ENCODE data around the gene PTPRM.
A peak's percentile ranks its signal among the peaks of the same experiment; 100 is the strongest.

The PTPRM gene

DNA sequence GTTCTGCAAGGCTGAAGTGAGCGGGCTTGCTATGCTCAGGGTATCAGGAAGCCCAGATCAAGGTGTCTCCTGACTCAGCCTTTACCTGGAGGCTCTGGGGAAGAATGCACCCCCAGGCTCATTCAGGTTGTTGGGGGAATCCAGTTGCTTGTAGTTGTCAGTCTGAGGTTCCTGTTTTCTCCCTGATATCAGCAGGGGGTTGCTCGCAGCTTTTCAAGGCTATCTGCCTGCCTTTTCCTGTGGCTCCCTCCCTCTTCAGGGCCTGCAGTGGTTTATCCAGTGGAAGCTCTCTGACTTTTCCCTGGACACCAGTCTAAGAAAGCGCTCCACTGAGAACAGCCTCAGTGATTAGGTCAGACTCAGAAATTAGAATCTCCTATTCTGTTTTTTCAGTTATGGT lies 116.6 kb downstream of the PTPRM start:
- Histone ChIP-seq H3K9me3 (ENCODE audit: control insufficient read depth, insufficient read depth, low read length) (no peaks in the 10 kb centered on the region), H3K4me3 (ENCODE audit: low read length) (no peak overlapping the region), H3K36me3 (ENCODE audit: control insufficient read depth, insufficient read depth, low read length) (no peaks in the 10 kb centered on the region), H3K4me1 (ENCODE audit: control insufficient read depth, insufficient read depth, low read length) (no peaks in the 10 kb centered on the region), H3K27me3 (ENCODE audit: control insufficient read depth, insufficient read depth, low read length) (no peaks in the 10 kb centered on the region), H3K27ac (ENCODE audit: low read length) (no peak overlapping the region)
- peak; percentile 29 for DNase-seq (ENCODE audit: low read depth, low spot score)
- no CpG with 5 or more reads among the region's 3 CpGs for WGBS (ENCODE audit: insufficient coverage, insufficient read length)

DNA sequence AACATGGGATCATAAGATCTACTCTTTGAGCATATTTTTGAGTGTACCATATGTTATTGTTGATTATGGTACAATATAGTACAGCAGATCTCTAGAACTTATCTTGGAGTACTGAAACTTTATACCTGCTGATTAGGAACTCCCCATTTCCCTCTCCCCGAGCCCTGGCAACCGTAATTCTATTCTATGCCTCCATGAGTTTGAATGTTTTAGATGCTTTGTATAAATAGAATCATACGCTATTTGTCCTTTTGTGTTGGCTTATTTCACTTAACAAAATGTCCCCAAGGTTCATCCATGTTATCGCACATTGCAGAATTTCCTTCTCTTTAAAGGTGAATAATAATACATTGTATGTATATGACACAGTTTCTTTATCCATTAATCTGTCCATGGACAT lies 117.2 kb downstream of the PTPRM start:
- Histone ChIP-seq H3K9me3 (ENCODE audit: control insufficient read depth, insufficient read depth, low read length) (no peaks in the 10 kb centered on the region), H3K4me3 (ENCODE audit: low read length) (no peak overlapping the region), H3K27ac (ENCODE audit: low read length) (no peak overlapping the region), H3K4me1 (ENCODE audit: control insufficient read depth, insufficient read depth, low read length) (no peaks in the 10 kb centered on the region), H3K36me3 (ENCODE audit: control insufficient read depth, insufficient read depth, low read length) (no peaks in the 10 kb centered on the region), H3K27me3 (ENCODE audit: control insufficient read depth, insufficient read depth, low read length) (no peaks in the 10 kb centered on the region)
- no CpG with 5 or more reads among the region's 4 CpGs for WGBS (ENCODE audit: insufficient coverage, insufficient read length)
- DNase-seq (ENCODE audit: low read depth, low spot score), result no peak

DNA sequence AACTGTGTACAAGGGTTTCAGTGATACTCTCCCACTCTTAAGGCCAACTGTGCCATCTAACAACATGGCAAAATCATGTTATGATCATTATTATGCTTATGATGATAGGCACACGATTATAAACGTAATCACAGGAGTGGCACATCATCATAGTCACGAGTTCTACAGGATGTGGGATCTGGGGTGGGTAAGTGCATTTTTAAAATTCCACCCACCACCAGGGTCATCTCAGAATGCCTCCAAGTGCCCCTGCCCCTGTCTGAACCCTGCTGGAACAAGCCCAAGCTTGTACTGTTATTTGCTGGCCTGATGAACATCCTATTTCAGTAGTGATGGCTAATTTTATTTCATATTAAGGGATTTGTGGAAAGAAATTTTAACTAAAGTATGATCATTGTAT lies 117.8 kb downstream of the PTPRM start:
- H3K27ac ChIP-seq (ENCODE audit: low read length), result no peak overlapping the region

DNA sequence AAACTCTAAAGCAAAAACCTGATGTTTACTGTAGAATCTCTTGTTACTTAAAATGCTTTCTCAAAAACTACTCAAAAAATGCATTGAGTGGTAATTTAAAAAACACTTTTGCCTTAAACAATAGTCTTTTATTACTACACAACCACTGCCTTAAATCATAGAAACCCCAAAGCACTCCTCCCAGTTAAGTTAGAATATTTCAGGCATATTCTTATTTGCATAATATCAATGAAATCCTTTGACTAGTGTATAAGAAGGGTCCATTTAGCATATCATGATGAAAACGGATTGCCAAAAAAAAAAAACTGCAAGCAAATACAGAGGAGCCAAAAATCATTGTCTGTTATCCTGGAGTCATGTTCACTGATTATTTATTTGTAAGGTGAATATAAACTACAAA lies 119.2 kb downstream of the PTPRM start:
- DNase-seq (ENCODE audit: low read depth, low spot score), result no peak
- no peaks in the 10 kb centered on the region for H3K9me3 ChIP-seq (ENCODE audit: control insufficient read depth, insufficient read depth, low read length)
- no peak overlapping the region for H3K4me3 ChIP-seq (ENCODE audit: low read length)
- no peaks in the 10 kb centered on the region for H3K4me1 ChIP-seq (ENCODE audit: control insufficient read depth, insufficient read depth, low read length)
- H3K36me3 ChIP-seq (ENCODE audit: control insufficient read depth, insufficient read depth, low read length), result no peaks in the 10 kb centered on the region
- H3K27me3 ChIP-seq (ENCODE audit: control insufficient read depth, insufficient read depth, low read length), result no peaks in the 10 kb centered on the region
- no peak overlapping the region for H3K27ac ChIP-seq (ENCODE audit: low read length)
- no CpG with 5 or more reads among the region's 1 CpG for WGBS (ENCODE audit: insufficient coverage, insufficient read length)

More for the DNA sequence above, 117.8 kb downstream of the PTPRM start:
- WGBS (ENCODE audit: insufficient coverage, insufficient read length), result no CpG with 5 or more reads among the region's 3 CpGs
- H3K36me3 ChIP-seq (ENCODE audit: control insufficient read depth, insufficient read depth, low read length), result no peaks in the 10 kb centered on the region
- no peaks in the 10 kb centered on the region for H3K9me3 ChIP-seq (ENCODE audit: control insufficient read depth, insufficient read depth, low read length)
- H3K4me1 ChIP-seq (ENCODE audit: control insufficient read depth, insufficient read depth, low read length), result no peaks in the 10 kb centered on the region
- no peaks in the 10 kb centered on the region for H3K27me3 ChIP-seq (ENCODE audit: control insufficient read depth, insufficient read depth, low read length)
- no peak for DNase-seq (ENCODE audit: low read depth, low spot score)
- H3K4me3 ChIP-seq (ENCODE audit: low read length), result no peak overlapping the region

DNA sequence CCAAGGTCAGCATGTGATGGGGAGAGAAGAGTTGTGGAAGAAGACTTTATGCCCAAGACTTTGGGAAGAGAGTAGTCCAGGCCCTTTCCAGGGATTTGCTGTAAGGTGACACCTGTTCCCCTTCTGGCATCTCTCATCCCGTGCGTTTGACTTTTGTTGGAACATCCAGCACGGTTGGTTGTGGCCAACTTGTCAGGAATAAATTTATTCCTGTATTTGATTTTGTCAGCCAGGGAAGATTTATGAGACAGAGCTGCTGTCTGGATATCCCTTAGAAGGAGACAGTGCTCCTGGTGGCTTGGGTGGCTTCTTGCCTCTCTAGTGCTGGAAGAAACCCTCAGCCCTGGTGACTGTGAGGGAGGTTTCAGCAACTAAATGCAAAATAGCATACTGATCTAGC lies 121.5 kb downstream of the PTPRM start:
- no CpG with 5 or more reads among the region's 3 CpGs for WGBS (ENCODE audit: insufficient coverage, insufficient read length)
- H3K36me3 ChIP-seq (ENCODE audit: control insufficient read depth, insufficient read depth, low read length), result no peaks in the 10 kb centered on the region
- DNase-seq (ENCODE audit: low read depth, low spot score), result no peak
- H3K4me1 ChIP-seq (ENCODE audit: control insufficient read depth, insufficient read depth, low read length), result no peaks in the 10 kb centered on the region
- no peaks in the 10 kb centered on the region for H3K9me3 ChIP-seq (ENCODE audit: control insufficient read depth, insufficient read depth, low read length)
- no peak overlapping the region for H3K4me3 ChIP-seq (ENCODE audit: low read length)
- no peaks in the 10 kb centered on the region for H3K27me3 ChIP-seq (ENCODE audit: control insufficient read depth, insufficient read depth, low read length)
- no peak overlapping the region for H3K27ac ChIP-seq (ENCODE audit: low read length)

DNA sequence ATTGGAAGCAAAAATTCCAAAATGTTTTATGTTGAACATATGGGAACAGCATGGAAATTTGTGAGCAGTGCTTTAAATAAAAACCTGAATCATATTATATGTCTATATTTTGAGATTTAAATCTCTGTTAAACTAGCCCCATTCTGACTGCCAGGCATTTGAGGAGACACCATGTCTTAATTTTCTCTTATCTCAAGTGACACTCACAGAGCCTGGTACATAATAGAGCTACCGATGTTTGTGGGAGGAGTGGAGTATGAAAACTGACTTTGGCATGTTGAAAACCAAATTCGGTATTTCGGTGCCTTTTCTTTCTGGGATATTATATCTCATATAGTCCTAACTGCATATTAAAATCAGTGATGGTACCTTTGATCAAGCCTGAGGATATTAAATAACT lies 124.1 kb downstream of the PTPRM start:
- no peak overlapping the region for H3K27ac ChIP-seq (ENCODE audit: low read length)
- no peaks in the 10 kb centered on the region for H3K4me1 ChIP-seq (ENCODE audit: control insufficient read depth, insufficient read depth, low read length)
- WGBS (ENCODE audit: insufficient coverage, insufficient read length), result no CpG with 5 or more reads among the region's 3 CpGs
- no peak overlapping the region for H3K4me3 ChIP-seq (ENCODE audit: low read length)
- no peaks in the 10 kb centered on the region for H3K9me3 ChIP-seq (ENCODE audit: control insufficient read depth, insufficient read depth, low read length)
- H3K36me3 ChIP-seq (ENCODE audit: control insufficient read depth, insufficient read depth, low read length), result no peaks in the 10 kb centered on the region
- no peaks in the 10 kb centered on the region for H3K27me3 ChIP-seq (ENCODE audit: control insufficient read depth, insufficient read depth, low read length)
- DNase-seq (ENCODE audit: low read depth, low spot score), result no peak

DNA sequence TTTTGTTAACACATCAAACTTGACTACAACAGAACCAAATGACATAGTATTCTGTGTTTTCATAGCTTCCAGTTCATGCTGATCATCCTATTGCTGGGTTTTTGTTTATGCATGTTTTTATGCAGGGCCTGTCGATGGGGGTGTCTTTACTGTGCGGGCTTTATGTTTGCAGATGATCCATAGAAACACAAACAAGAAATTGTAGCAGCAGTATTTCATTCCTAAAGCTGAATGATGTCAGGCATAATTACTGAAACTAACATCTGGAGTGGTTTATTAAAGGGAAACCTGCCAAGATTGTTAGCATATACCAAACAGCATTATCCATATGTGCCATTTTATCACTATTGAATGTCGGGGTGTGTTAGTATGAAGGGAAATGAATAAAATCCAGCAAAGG lies 129.7 kb downstream of the PTPRM start:
- DNase-seq (ENCODE audit: low read depth, low spot score), result no peak
- H3K4me3 ChIP-seq (ENCODE audit: low read length), result no peak overlapping the region

DNA sequence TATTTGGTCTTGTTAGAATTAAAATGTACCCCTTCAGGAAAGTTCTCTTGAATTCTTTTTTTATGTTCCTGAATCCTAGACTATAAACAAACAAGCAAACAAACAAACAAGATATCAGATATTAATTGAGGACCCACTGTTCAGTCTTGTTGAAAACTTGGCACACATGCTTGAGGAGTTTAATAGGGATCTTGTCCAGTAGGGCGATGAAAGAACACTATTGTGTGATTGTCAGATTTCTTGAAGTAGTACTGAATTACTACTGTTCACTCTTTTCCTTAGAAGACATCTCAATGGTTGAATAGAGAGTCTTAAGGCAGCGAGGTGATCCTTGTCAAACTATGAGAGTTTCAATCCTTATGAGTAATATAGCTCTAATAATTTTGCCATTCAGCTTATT lies 130.2 kb downstream of the PTPRM start:
- Histone ChIP-seq H3K27ac (ENCODE audit: low read length) (no peak overlapping the region), H3K36me3 (ENCODE audit: control insufficient read depth, insufficient read depth, low read length) (no peaks in the 10 kb centered on the region), H3K9me3 (ENCODE audit: control insufficient read depth, insufficient read depth, low read length) (no peaks in the 10 kb centered on the region), H3K4me1 (ENCODE audit: control insufficient read depth, insufficient read depth, low read length) (no peaks in the 10 kb centered on the region), H3K27me3 (ENCODE audit: control insufficient read depth, insufficient read depth, low read length) (no peaks in the 10 kb centered on the region), H3K4me3 (ENCODE audit: low read length) (no peak overlapping the region)
- no peak for DNase-seq (ENCODE audit: low read depth, low spot score)
- WGBS (ENCODE audit: insufficient coverage, insufficient read length), result no CpG with 5 or more reads among the region's 2 CpGs

More for the DNA sequence above, 129.7 kb downstream of the PTPRM start:
- no CpG with 5 or more reads among the region's 3 CpGs for WGBS (ENCODE audit: insufficient coverage, insufficient read length)
- H3K4me1 ChIP-seq (ENCODE audit: control insufficient read depth, insufficient read depth, low read length), result no peaks in the 10 kb centered on the region
- H3K36me3 ChIP-seq (ENCODE audit: control insufficient read depth, insufficient read depth, low read length), result no peaks in the 10 kb centered on the region
- no peaks in the 10 kb centered on the region for H3K9me3 ChIP-seq (ENCODE audit: control insufficient read depth, insufficient read depth, low read length)
- H3K27me3 ChIP-seq (ENCODE audit: control insufficient read depth, insufficient read depth, low read length), result no peaks in the 10 kb centered on the region
- no peak overlapping the region for H3K27ac ChIP-seq (ENCODE audit: low read length)

DNA sequence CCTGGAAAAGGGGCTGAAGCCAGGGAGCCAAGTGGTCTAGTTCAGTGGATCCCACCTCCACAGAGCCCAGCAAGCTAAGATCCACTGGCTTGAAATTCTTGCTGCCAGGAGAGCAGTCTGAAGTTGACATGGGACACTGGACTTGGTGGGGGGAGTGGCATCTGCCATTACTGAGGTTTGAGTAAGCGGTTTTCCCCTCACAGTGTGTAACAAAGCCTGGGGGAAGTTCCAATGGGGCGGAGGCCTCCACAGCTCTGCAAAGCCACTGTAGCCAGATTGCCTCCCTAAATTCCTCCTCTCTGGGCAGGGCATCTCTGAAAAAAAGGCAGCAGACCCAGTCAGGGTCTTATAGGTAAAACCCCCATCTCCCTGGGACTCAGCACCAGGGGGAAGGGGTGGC lies 144.4 kb downstream of the PTPRM start:
- Histone ChIP-seq H3K4me3 (ENCODE audit: low read length) (no peak overlapping the region), H3K4me1 (ENCODE audit: control insufficient read depth, insufficient read depth, low read length) (no peaks in the 10 kb centered on the region), H3K36me3 (ENCODE audit: control insufficient read depth, insufficient read depth, low read length) (no peaks in the 10 kb centered on the region), H3K9me3 (ENCODE audit: control insufficient read depth, insufficient read depth, low read length) (no peaks in the 10 kb centered on the region), H3K27me3 (ENCODE audit: control insufficient read depth, insufficient read depth, low read length) (no peaks in the 10 kb centered on the region), H3K27ac (ENCODE audit: low read length) (no peak overlapping the region)
- no CpG with 5 or more reads among the region's 2 CpGs for whole genome bisulfite sequencing (ENCODE audit: insufficient coverage, insufficient read length)
- DNase-seq (ENCODE audit: low read depth, low spot score), result no peak

DNA sequence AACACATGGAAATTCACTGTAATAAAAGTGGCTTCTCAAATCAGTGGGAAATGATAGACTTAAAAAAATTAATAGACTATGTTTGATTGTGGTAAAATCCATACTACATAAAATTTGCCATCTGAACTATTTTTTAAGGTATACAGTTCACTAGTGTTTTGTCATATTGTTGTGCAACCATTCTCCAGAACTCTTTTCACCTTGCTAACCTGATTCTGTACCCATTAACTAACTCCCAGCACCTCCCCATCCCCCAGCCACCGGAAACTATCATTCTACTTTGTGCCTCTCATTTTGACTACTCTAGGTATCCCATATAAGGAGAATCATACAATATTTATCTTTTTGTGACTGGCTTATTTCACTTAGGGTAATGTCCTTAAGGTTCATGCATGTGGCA lies 153.3 kb downstream of the PTPRM start:
- Histone ChIP-seq H3K27ac (ENCODE audit: low read length) (no peak overlapping the region), H3K4me3 (ENCODE audit: low read length) (no peak overlapping the region), H3K9me3 (ENCODE audit: control insufficient read depth, insufficient read depth, low read length) (no peaks in the 10 kb centered on the region), H3K36me3 (ENCODE audit: control insufficient read depth, insufficient read depth, low read length) (no peaks in the 10 kb centered on the region), H3K4me1 (ENCODE audit: control insufficient read depth, insufficient read depth, low read length) (peaks cover 3% of the 10 kb centered on the region; the same call in 1 of the 2 replicates), H3K27me3 (ENCODE audit: control insufficient read depth, insufficient read depth, low read length) (no peaks in the 10 kb centered on the region)
- DNase-seq (ENCODE audit: low read depth, low spot score), result no peak
- no CpG with 5 or more reads among the region's 1 CpG for WGBS (ENCODE audit: insufficient coverage, insufficient read length)

DNA sequence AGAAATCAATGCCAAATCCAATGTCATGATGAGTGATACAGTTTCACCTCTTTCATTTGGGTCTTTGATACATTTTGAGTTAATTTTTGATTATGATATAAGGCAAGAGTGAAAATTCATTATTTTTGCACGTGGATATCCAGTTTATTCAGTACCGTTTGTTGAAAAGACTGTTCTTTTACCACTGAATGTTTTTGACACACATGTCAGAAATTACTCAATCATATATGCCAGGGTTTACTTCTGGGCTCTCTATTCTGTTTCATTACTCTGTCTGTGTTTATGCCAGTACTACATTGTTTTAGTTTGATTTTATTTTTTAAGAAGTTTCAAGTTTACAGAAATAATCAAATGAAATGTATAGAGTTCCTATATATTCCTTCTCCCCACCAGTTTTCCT lies 154.4 kb downstream of the PTPRM start:
- H3K9me3 ChIP-seq (ENCODE audit: control insufficient read depth, insufficient read depth, low read length), result no peaks in the 10 kb centered on the region
- H3K36me3 ChIP-seq (ENCODE audit: control insufficient read depth, insufficient read depth, low read length), result no peaks in the 10 kb centered on the region
- WGBS (ENCODE audit: insufficient coverage, insufficient read length), result no CpG with 5 or more reads among the region's 2 CpGs
- peaks cover 4% of the 10 kb centered on the region; the same call in 1 of the 2 replicates for H3K4me1 ChIP-seq (ENCODE audit: control insufficient read depth, insufficient read depth, low read length)
- no peak overlapping the region for H3K4me3 ChIP-seq (ENCODE audit: low read length)
- H3K27ac ChIP-seq (ENCODE audit: low read length), result no peak overlapping the region
- no peak for DNase-seq (ENCODE audit: low read depth, low spot score)
- H3K27me3 ChIP-seq (ENCODE audit: control insufficient read depth, insufficient read depth, low read length), result no peaks in the 10 kb centered on the region

Measured in iPS DF 6.9 (cell line).